ENCODE results near the gene TNNT1.

TNNT1 gene

GRCh38 chr19:55136399-55137102 is 12.5 kb downstream of the TNNT1 start:
- Histone ChIP-seq H3F3A (ENCODE audit: insufficient read depth) (no peaks in the 10 kb centered on the region), H4K20me1 (ENCODE audit: low read depth, low read length) (no peaks in the 10 kb centered on the region), H3K27ac (ENCODE audit: low read depth, low read length) (no peak overlapping the region), H3K9ac (ENCODE audit: low read length) (no peak overlapping the region), H3K4me3 (ENCODE audit: insufficient read depth, low read length, poor library complexity, severe bottlenecking) (no peak overlapping the region), H2AFZ (ENCODE audit: low read depth, low read length, severe bottlenecking) (no peak overlapping the region), H3K27me3 (ENCODE audit: low read length) (no peaks in the 10 kb centered on the region), H3K79me2 (ENCODE audit: insufficient read depth, low read length) (no peaks in the 10 kb centered on the region), H3K9me2 (replicated peaks; ENCODE audit: insufficient read depth, low read length) (no peaks in the 10 kb centered on the region), H3K4me2 (ENCODE audit: low read depth, low read length, poor library complexity, severe bottlenecking) (no peak overlapping the region), H3K36me3 (ENCODE audit: low read length) (no peaks in the 10 kb centered on the region), H3K9me3 (ENCODE audit: insufficient read depth, low read length) (no peaks in the 10 kb centered on the region)
- no peak for TF ChIP-seq CTCF (IDR thresholded peaks at IDR 0.05; ENCODE audit: insufficient read depth, low read length, poor library complexity, severe bottlenecking)
- no peak for TF ChIP-seq EZH2phosphoT487 (conservative IDR thresholded peaks at IDR 0.05; ENCODE audit: low read length)

- Histone ChIP-seq H3K79me2 (ENCODE audit: insufficient read depth, low read length) (no peaks in the 10 kb centered on the region), H3K27me3 (ENCODE audit: low read length) (no peaks in the 10 kb centered on the region), H2AFZ (ENCODE audit: low read depth, low read length, severe bottlenecking) (no peak overlapping the region), H3K36me3 (ENCODE audit: low read length) (no peaks in the 10 kb centered on the region), H3K9me3 (ENCODE audit: insufficient read depth, low read length) (no peaks in the 10 kb centered on the region), H3K27ac (ENCODE audit: low read depth, low read length) (no peak overlapping the region), H3K9me2 (replicated peaks; ENCODE audit: insufficient read depth, low read length) (no peaks in the 10 kb centered on the region), H3K4me2 (ENCODE audit: low read depth, low read length, poor library complexity, severe bottlenecking) (no peak overlapping the region), H3F3A (ENCODE audit: insufficient read depth) (no peaks in the 10 kb centered on the region), H3K9ac (ENCODE audit: low read length) (no peak overlapping the region), H3K4me3 (ENCODE audit: insufficient read depth, low read length, poor library complexity, severe bottlenecking) (no peak overlapping the region), H4K20me1 (ENCODE audit: low read depth, low read length) (no peaks in the 10 kb centered on the region)
- TF ChIP-seq CTCF (IDR thresholded peaks at IDR 0.05; ENCODE audit: insufficient read depth, low read length, poor library complexity, severe bottlenecking) = no peak
- TF ChIP-seq EZH2phosphoT487 (conservative IDR thresholded peaks at IDR 0.05; ENCODE audit: low read length) = no peak
These were observed 14.3 kb downstream of the TNNT1 start for GRCh38 chr19:55134736-55135135.

- no peak overlapping the region for H3K9ac ChIP-seq (ENCODE audit: low read length)
- H2AFZ ChIP-seq (ENCODE audit: low read depth, low read length, severe bottlenecking) = no peak overlapping the region
- H3K9me2 ChIP-seq (replicated peaks; ENCODE audit: insufficient read depth, low read length) = no peaks in the 10 kb centered on the region
- no peaks in the 10 kb centered on the region for H3F3A ChIP-seq (ENCODE audit: insufficient read depth)
- no peaks in the 10 kb centered on the region for H3K27me3 ChIP-seq (ENCODE audit: low read length)
- TF ChIP-seq EZH2phosphoT487 (conservative IDR thresholded peaks at IDR 0.05; ENCODE audit: low read length) (no peak), CTCF (IDR thresholded peaks at IDR 0.05; ENCODE audit: insufficient read depth, low read length, poor library complexity, severe bottlenecking) (no peak)
- no peaks in the 10 kb centered on the region for H3K9me3 ChIP-seq (ENCODE audit: insufficient read depth, low read length)
- H3K36me3 ChIP-seq (ENCODE audit: low read length) = no peaks in the 10 kb centered on the region
- no peaks in the 10 kb centered on the region for H3K79me2 ChIP-seq (ENCODE audit: insufficient read depth, low read length)
- H3K4me2 ChIP-seq (ENCODE audit: low read depth, low read length, poor library complexity, severe bottlenecking) = peak overlapping the region; percentile 24
- H4K20me1 ChIP-seq (ENCODE audit: low read depth, low read length) = no peaks in the 10 kb centered on the region
- H3K4me3 ChIP-seq (ENCODE audit: insufficient read depth, low read length, poor library complexity, severe bottlenecking) = no peak overlapping the region
- no peak overlapping the region for H3K27ac ChIP-seq (ENCODE audit: low read depth, low read length)
These were observed 15.2 kb downstream of the TNNT1 start for GRCh38 chr19:55133639-55134444.
